Muscle of leg (tissue), 11 donors: Measurements from ENCODE around the gene COL18A1. TPM values are rescaled to one million over a fixed set of nuclear protein-coding genes. Genes with fewer than 3 reads are reported as not detected.

Experiments used
- DNase-seq: peaks from one replicate; pipeline ENCODE4 v3.0.0; 2013
- H3K27ac ChIP-seq: one replicate; pipeline ENCODE4 v1.5.1; 2013; ENCODE audit warnings: mild to moderate bottlenecking, low read length, control low read depth
- H3K27me3 ChIP-seq: one replicate; pipeline ENCODE4 v1.6.1; 2013; ENCODE audit warnings: low read length; ENCODE audit not compliant: control insufficient read depth, insufficient read depth
- H3K36me3 ChIP-seq: one replicate; pipeline ENCODE4 v1.6.1; 2013; ENCODE audit warnings: low read length; ENCODE audit not compliant: control insufficient read depth, insufficient read depth
- H3K4me1 ChIP-seq: one replicate; pipeline ENCODE4 v1.6.1; 2013; ENCODE audit warnings: low read length; ENCODE audit not compliant: control insufficient read depth, insufficient read depth
- H3K4me3 ChIP-seq: one replicate; pipeline ENCODE4 v1.5.1; 2013; ENCODE audit warnings: low read length, control low read depth
- H3K9me3 ChIP-seq: replicated peaks from 2 replicates; pipeline ENCODE4 v1.6.1; 2013; ENCODE audit warnings: low read depth, low read length; ENCODE audit not compliant: control insufficient read depth
- WGBS: methylation state at CpG from one replicate; pipeline ENCODE4 v1.1.5; 2013; ENCODE audit warnings: missing lambda C conversion rate; ENCODE audit not compliant: insufficient coverage; 5-methylcytosine and 5-hydroxymethylcytosine counted together
- polyA plus RNA-seq, 8 donors: library from polyadenylated mRNA; unstranded; fragments of 120-200 nt; gene quantifications; one replicate each; pipeline versions ENCODE4 v1.2.1 to v1.2.3, GENCODE V29; 2013; ENCODE audit warnings: inconsistent platforms in 1 of 8, low replicate concordance in 1 of 8; ENCODE audit not compliant: insufficient read length in 8 of 8, insufficient read depth in 1 of 8
- total RNA-seq: library from RNA; stranded (reverse); fragments of 120-200 nt; gene quantifications from one replicate; pipeline ENCODE4 v1.2.4, GENCODE V29; 2013

Gene COL18A1
- total and polyA plus RNA-seq, 9 donors, result 58.4 to 141 (median 95.6) TPM

GRCh38 chr21:45482899-45483821, 78.2 kb downstream of the COL18A1 start:
- Histone ChIP-seq H3K9me3 (no peaks in the 10 kb centered on the region), H3K36me3 (peaks cover 44% of the 10 kb centered on the region), H3K4me1 (peaks cover 10% of the 10 kb centered on the region), H3K27ac (no peak overlapping the region), H3K27me3 (no peaks in the 10 kb centered on the region), H3K4me3 (no peak overlapping the region)
- no peak for DNase-seq
- WGBS, result 70% methylated on average over 31 of the region's 40 CpGs

- DNase-seq, result no peak
- peaks cover 38% of the 10 kb centered on the region for H3K36me3 ChIP-seq
- WGBS, result 81% methylated on average over 4 of the region's 6 CpGs
Observed at GRCh38 chr21:45484318-45484717, 79.4 kb downstream of the COL18A1 start.

GRCh38 chr21:45485686-45486442, 80.9 kb downstream of the COL18A1 start:
- Histone ChIP-seq H3K36me3 (peaks cover 32% of the 10 kb centered on the region), H3K4me3 (no peak overlapping the region), H3K9me3 (no peaks in the 10 kb centered on the region), H3K4me1 (peaks cover 7% of the 10 kb centered on the region), H3K27ac (no peak overlapping the region), H3K27me3 (no peaks in the 10 kb centered on the region)
- no peak for DNase-seq
- 90% methylated on average over 20 of the region's 25 CpGs for WGBS

More at GRCh38 chr21:45484318-45484717, 79.4 kb downstream of the COL18A1 start:
- H3K4me3 ChIP-seq, result no peak overlapping the region
- H3K27me3 ChIP-seq, result no peaks in the 10 kb centered on the region
- no peaks in the 10 kb centered on the region for H3K9me3 ChIP-seq
- peaks cover 7% of the 10 kb centered on the region for H3K4me1 ChIP-seq
- H3K27ac ChIP-seq, result no peak overlapping the region

- H3K27me3 ChIP-seq, result no peaks in the 10 kb centered on the region
- no peak overlapping the region for H3K27ac ChIP-seq
- DNase-seq, result no peak
- 88% methylated on average over 25 of the region's 29 CpGs for WGBS
- peaks cover 32% of the 10 kb centered on the region for H3K36me3 ChIP-seq
- no peaks in the 10 kb centered on the region for H3K9me3 ChIP-seq
- H3K4me3 ChIP-seq, result no peak overlapping the region
- peaks cover 7% of the 10 kb centered on the region for H3K4me1 ChIP-seq
Observed at GRCh38 chr21:45486443-45487160, 81.6 kb downstream of the COL18A1 start.

- peaks cover 7% of the 10 kb centered on the region for H3K4me1 ChIP-seq
- H3K4me3 ChIP-seq, result no peak overlapping the region
- peaks cover 32% of the 10 kb centered on the region for H3K36me3 ChIP-seq
- no peaks in the 10 kb centered on the region for H3K27me3 ChIP-seq
- no peak for DNase-seq
- H3K27ac ChIP-seq, result no peak overlapping the region
- WGBS, result 92% methylated on average over 27 of the region's 33 CpGs
- H3K9me3 ChIP-seq, result no peaks in the 10 kb centered on the region
Observed at GRCh38 chr21:45487161-45487806, 82.3 kb downstream of the COL18A1 start.

GRCh38 chr21:45487891-45488600, 83.1 kb downstream of the COL18A1 start:
- H3K27ac ChIP-seq, result no peak overlapping the region
- H3K4me3 ChIP-seq, result no peak overlapping the region
- no peaks in the 10 kb centered on the region for H3K9me3 ChIP-seq
- WGBS, result 55% methylated on average over 15 of the region's 18 CpGs
- H3K27me3 ChIP-seq, result no peaks in the 10 kb centered on the region
- peaks cover 34% of the 10 kb centered on the region for H3K36me3 ChIP-seq
- H3K4me1 ChIP-seq, result peaks cover 5% of the 10 kb centered on the region
- DNase-seq, result no peak

- WGBS, result 81% methylated on average over 32 of the region's 36 CpGs
- Histone ChIP-seq H3K9me3 (no peaks in the 10 kb centered on the region), H3K27me3 (no peaks in the 10 kb centered on the region), H3K36me3 (peaks cover 33% of the 10 kb centered on the region), H3K27ac (no peak overlapping the region), H3K4me3 (no peak overlapping the region), H3K4me1 (no peaks in the 10 kb centered on the region)
- no peak for DNase-seq
Observed at GRCh38 chr21:45488931-45489721, 84.2 kb downstream of the COL18A1 start.

- 86% methylated on average over 2 of the region's 9 CpGs for WGBS
- H3K27ac ChIP-seq, result no peak overlapping the region
- H3K9me3 ChIP-seq, result no peaks in the 10 kb centered on the region
- H3K4me3 ChIP-seq, result no peak overlapping the region
- no peak for DNase-seq
- H3K27me3 ChIP-seq, result no peaks in the 10 kb centered on the region
- peaks cover 28% of the 10 kb centered on the region for H3K36me3 ChIP-seq
- H3K4me1 ChIP-seq, result no peaks in the 10 kb centered on the region
Observed at GRCh38 chr21:45489722-45489982, 84.7 kb downstream of the COL18A1 start.
